ENCODE data around the gene DMPK.

GRCh38 chr19:45822716-45823115, 40.4 kb upstream of the DMPK start:
- TF ChIP-seq CTCF (conservative IDR thresholded peaks at IDR 0.05 in 1 of 2, IDR thresholded peaks at IDR 0.05 in 1 of 2; ENCODE audit: extremely low read depth in 1 of 2, insufficient read depth in 1 of 2, low read depth in 1 of 2, low read length in 2 of 2) = no peak
- no peak for TF ChIP-seq EZH2 (IDR thresholded peaks at IDR 0.05; ENCODE audit: borderline replicate concordance, low read length)

Data from mammary epithelial cell (primary cell).